ENCODE data around the gene KLK3. TPM values are rescaled to one million over a fixed set of nuclear protein-coding genes. Genes with fewer than 3 reads are reported as not detected.

KLK3 gene
- total RNA-seq, 1 experiment from 2014 or later: not detected

GRCh38 chr19:50869479-50869878 is 14.8 kb downstream of the KLK3 start:
- DNase-seq (ENCODE audit: low read depth, low spot score): no peak
- POLR2A ChIA-PET: no interaction called here
- RAD21 ChIA-PET (ENCODE audit: low non-redundant PET in 1 of 2, low total read pairs in 2 of 2, uncharacterized antibody in 2 of 2, unreplicated experiment in 2 of 2): no interaction called here
- Histone ChIP-seq H3K4me1 (ENCODE audit: control insufficient read depth in 1 of 2, insufficient read depth in 2 of 2, low read length in 2 of 2) (no peaks in the 10 kb centered on the region), H2AFZ (ENCODE audit: low read depth, low read length, poor library complexity, severe bottlenecking) (no peak overlapping the region), H3K9me3 (ENCODE audit: control insufficient read depth in 1 of 2, insufficient read depth in 1 of 2, low read depth in 1 of 2, low read length in 2 of 2) (no peaks in the 10 kb centered on the region), H3K27me3 (ENCODE audit: insufficient read depth, low read length) (peaks cover 74% of the 10 kb centered on the region), H4K20me1 (ENCODE audit: insufficient read depth) (no peaks in the 10 kb centered on the region), H3K4me2 (ENCODE audit: low read length) (no peak overlapping the region), H3K9ac (ENCODE audit: low read length) (no peak overlapping the region), H3K36me3 (ENCODE audit: control insufficient read depth in 1 of 2, insufficient read depth in 2 of 2, low read length in 2 of 2) (no peaks in the 10 kb centered on the region), H3K9me2 (ENCODE audit: insufficient read depth) (no peaks in the 10 kb centered on the region), H3K4me3 (replicated peaks in 1 of 2; ENCODE audit: low read depth in 1 of 2, low read length in 2 of 2) (no peak overlapping the region), H3K79me2 (ENCODE audit: insufficient read depth, low read length) (no peaks in the 10 kb centered on the region), H3K27ac (ENCODE audit: low read depth, low read length) (no peak overlapping the region)
- ATAC-seq: no peak
- intact Hi-C loops (cut with micrococcal nuclease): no loop called here
- no peak for TF ChIP-seq CBX3 (IDR thresholded peaks at IDR 0.05; ENCODE audit: low read depth)
- no peak for TF ChIP-seq FOSL1 (IDR thresholded peaks at IDR 0.05; ENCODE audit: low read depth)
- TF ChIP-seq SIN3A (IDR thresholded peaks at IDR 0.05; ENCODE audit: low read depth): no peak
- no peak for TF ChIP-seq POLR2AphosphoS5 (IDR thresholded peaks at IDR 0.05; ENCODE audit: low read depth, low read length)
- no peak for TF ChIP-seq ELF1 (IDR thresholded peaks at IDR 0.05; ENCODE audit: borderline replicate concordance, low read depth)
- TF ChIP-seq ZFX (IDR thresholded peaks at IDR 0.05): no peak
- TF ChIP-seq JUND (IDR thresholded peaks at IDR 0.05): no peak
- TF ChIP-seq CEBPB (IDR thresholded peaks at IDR 0.05; ENCODE audit: low read depth): no peak
- no peak for TF ChIP-seq MAX (IDR thresholded peaks at IDR 0.05)
- TF ChIP-seq CTCF (IDR thresholded peaks at IDR 0.05 in 2 of 3, conservative IDR thresholded peaks at IDR 0.05 in 1 of 3; ENCODE audit: borderline replicate concordance in 1 of 3, insufficient read depth in 1 of 3, low read depth in 2 of 3, low read length in 2 of 3): no peak
- no peak for TF ChIP-seq EZH2phosphoT487 (IDR thresholded peaks at IDR 0.05; ENCODE audit: borderline replicate concordance)
- TF ChIP-seq ZBTB33 (IDR thresholded peaks at IDR 0.05; ENCODE audit: extremely low read depth, insufficient replicate concordance, low read length): no peak
- no TSS peak for BruUV-seq (replicated peaks)
- CTCF ChIA-PET: no interaction called here
